Hematopoietic multipotent progenitor cell (in vitro differentiated cells): ENCODE measurements around the gene APMAP. TPM values are rescaled to one million over a fixed set of nuclear protein-coding genes. Genes with fewer than 3 reads are reported as not detected.

ENCODE experiments used
- DNase-seq, 3 donors: peaks; one replicate each; pipeline ENCODE4 v3.0.0-alpha.2; 2011 to 2015; ENCODE audit warnings: low read depth in 2 of 3, low spot score in 2 of 3
- total RNA-seq: library from RNA; depleted of rRNA; stranded (reverse); fragments of >200 nt; gene quantifications from one replicate; pipeline ENCODE4 v1.2.3, GENCODE V29; 2012

APMAP gene
- total RNA-seq, 1 donor: 39.0 TPM

- peak in 2 of 3 donors; percentile 12 to 17 for DNase-seq
These were observed 559 bp downstream of the APMAP start for GRCh38 chr20:24991897-24992486.

GRCh38 chr20:24990810-24991252, 1.7 kb downstream of the APMAP start:
- no peak for DNase-seq

GRCh38 chr20:24989162-24989561, 3.4 kb downstream of the APMAP start:
- DNase-seq: no peak

GRCh38 chr20:24987873-24988835, 4.4 kb downstream of the APMAP start:
- no peak for DNase-seq

GRCh38 chr20:24987244-24987643, 5.3 kb downstream of the APMAP start:
- no peak for DNase-seq

GRCh38 chr20:24986436-24987015, 6.0 kb downstream of the APMAP start:
- DNase-seq: no peak

GRCh38 chr20:24985802-24986201, 6.7 kb downstream of the APMAP start:
- DNase-seq: no peak

GRCh38 chr20:24984961-24985640, 7.5 kb downstream of the APMAP start:
- DNase-seq: no peak

- no peak for DNase-seq
These were observed 8.7 kb downstream of the APMAP start for GRCh38 chr20:24983896-24984295.

GRCh38 chr20:24981790-24982189, 10.8 kb downstream of the APMAP start:
- DNase-seq: peak in 2 of 3 donors; percentile 12 to 19

GRCh38 chr20:24981282-24981681, 11.3 kb downstream of the APMAP start:
- no peak for DNase-seq

- peak in 1 of 3 donors; percentile 21 for DNase-seq
These were observed 12.1 kb downstream of the APMAP start for GRCh38 chr20:24980291-24981053.

- no peak for DNase-seq
These were observed 13.3 kb downstream of the APMAP start for GRCh38 chr20:24979036-24979960.

GRCh38 chr20:24978513-24978912, 14.0 kb downstream of the APMAP start:
- DNase-seq: no peak

- DNase-seq: no peak
These were observed 14.8 kb downstream of the APMAP start for GRCh38 chr20:24977797-24978196.

- DNase-seq: no peak
These were observed 15.2 kb downstream of the APMAP start for GRCh38 chr20:24977336-24977735.

- no peak for DNase-seq
These were observed 20.2 kb downstream of the APMAP start for GRCh38 chr20:24972341-24972740.

- DNase-seq: no peak
These were observed 21.0 kb downstream of the APMAP start for GRCh38 chr20:24971376-24972101.
